AG09309 (cell line): ENCODE results near the gene HMGCS2.

Experiments used
- DNase-seq: peaks from one replicate; pipeline ENCODE4 v3.0.0-alpha.2; 2010; ENCODE audit warnings: low read depth
- H3K4me3 ChIP-seq: 2 replicates; pipeline ENCODE4 v1.5.1; 2011; ENCODE audit warnings: mild to moderate bottlenecking, low read depth, low read length, moderate library complexity; ENCODE audit not compliant: control insufficient read depth
- CTCF ChIP-seq: IDR thresholded peaks from 2 replicates; pipeline ENCODE4 v1.5.1; 2011; ENCODE audit warnings: mild to moderate bottlenecking, low read depth, low read length, inconsistent platforms; ENCODE audit not compliant: insufficient read depth, control insufficient read depth; ENCODE audit errors: missing control alignments

HMGCS2 gene

GRCh38 chr1:119783354-119784185 lies 14.9 kb upstream of the HMGCS2 start:
- no peak overlapping the region for H3K4me3 ChIP-seq
- TF ChIP-seq CTCF, result no peak
- no peak for DNase-seq

GRCh38 chr1:119782631-119783325 lies 14.1 kb upstream of the HMGCS2 start:
- no peak for DNase-seq
- H3K4me3 ChIP-seq, result no peak overlapping the region
- no peak for TF ChIP-seq CTCF

GRCh38 chr1:119781434-119782210 lies 12.9 kb upstream of the HMGCS2 start:
- TF ChIP-seq CTCF, result no peak
- no peak for DNase-seq
- no peak overlapping the region for H3K4me3 ChIP-seq

- peak overlapping the region; percentile 25 for H3K4me3 ChIP-seq
- no peak for DNase-seq
- TF ChIP-seq CTCF, result no peak
Measured at GRCh38 chr1:119779869-119780356, 11.2 kb upstream of the HMGCS2 start.

GRCh38 chr1:119778886-119779560 lies 10.3 kb upstream of the HMGCS2 start:
- no peak overlapping the region for H3K4me3 ChIP-seq
- DNase-seq, result no peak
- no peak for TF ChIP-seq CTCF

GRCh38 chr1:119778359-119778758 lies 9.7 kb upstream of the HMGCS2 start:
- TF ChIP-seq CTCF, result no peak

More at GRCh38 chr1:119778359-119778758, 9.7 kb upstream of the HMGCS2 start:
- no peak for DNase-seq
- no peak overlapping the region for H3K4me3 ChIP-seq
